H9 (cell line): ENCODE data around the gene PNKD. TPM values are rescaled to one million over a fixed set of nuclear protein-coding genes. Genes with fewer than 3 reads are reported as not detected.

Experiments used
- DNase-seq: peaks from one replicate; pipeline ENCODE4 v3.0.0-alpha.2; 2017
- H2AFZ ChIP-seq: one replicate; pipeline ENCODE4 v1.6.1; 2013; ENCODE audit warnings: mild to moderate bottlenecking, low read length, control low read depth, moderate library complexity
- H2AK5ac ChIP-seq: 2 replicates; pipeline ENCODE4 v1.6.1; 2013; ENCODE audit warnings: low read length, control low read depth, mixed read lengths; ENCODE audit not compliant: insufficient read length
- H2BK120ac ChIP-seq: one replicate; pipeline ENCODE4 v1.6.1; 2013; ENCODE audit warnings: low read depth, mild to moderate bottlenecking, low read length, control low read depth, inconsistent platforms; ENCODE audit not compliant: poor library complexity, severe bottlenecking
- H2BK12ac ChIP-seq: 2 replicates; pipeline ENCODE4 v1.6.1; 2013; ENCODE audit warnings: low read length, control low read depth, mixed read lengths, low read depth; ENCODE audit not compliant: insufficient read length
- H2BK15ac ChIP-seq: 2 replicates; pipeline ENCODE4 v1.6.1; 2013; ENCODE audit warnings: low read depth, low read length, control low read depth
- H2BK20ac ChIP-seq: one replicate; pipeline ENCODE4 v1.6.1; 2013; ENCODE audit warnings: low read depth, mild to moderate bottlenecking, low read length, control low read depth, inconsistent platforms; ENCODE audit not compliant: poor library complexity, severe bottlenecking
- H2BK5ac ChIP-seq: 2 replicates; pipeline ENCODE4 v1.6.1; 2013; ENCODE audit warnings: low read length, control low read depth, mixed read lengths; ENCODE audit not compliant: insufficient read length
- H3K14ac ChIP-seq: 2 replicates; pipeline ENCODE4 v1.6.1; 2013; ENCODE audit warnings: low read length, control low read depth; ENCODE audit not compliant: insufficient read depth
- H3K18ac ChIP-seq: 2 replicates; pipeline ENCODE4 v1.6.1; 2013; ENCODE audit warnings: low read depth, mild to moderate bottlenecking, mixed read lengths, low read length, control low read depth; ENCODE audit not compliant: insufficient read length
- H3K23ac ChIP-seq: 2 replicates; pipeline ENCODE4 v1.6.1; 2013; ENCODE audit warnings: low read length, control low read depth, mixed read lengths, low read depth; ENCODE audit not compliant: insufficient read length
- H3K23me2 ChIP-seq: 2 replicates; pipeline ENCODE4 v1.6.1; 2013; ENCODE audit warnings: low read depth, mild to moderate bottlenecking, mixed read lengths, low read length, control low read depth; ENCODE audit not compliant: insufficient read length, poor library complexity, severe bottlenecking
- H3K27ac ChIP-seq: 2 replicates; pipeline ENCODE4 v1.5.1; 2013; ENCODE audit warnings: low read length, control low read depth, mixed read lengths, low read depth; ENCODE audit not compliant: insufficient read length
- H3K27me3 ChIP-seq: 2 replicates; pipeline ENCODE4 v1.6.1; 2013; ENCODE audit warnings: low read length, control low read depth, inconsistent platforms; ENCODE audit not compliant: insufficient read depth
- H3K4ac ChIP-seq: 2 replicates; pipeline ENCODE4 v1.6.1; 2013; ENCODE audit warnings: low read depth, mild to moderate bottlenecking, control low read depth, inconsistent platforms, low read length, moderate library complexity
- H3K4me1 ChIP-seq: 2 replicates; pipeline ENCODE4 v1.6.1; 2013; ENCODE audit warnings: low read length, control low read depth, inconsistent platforms; ENCODE audit not compliant: insufficient read depth
- H3K4me2 ChIP-seq: 2 replicates; pipeline ENCODE4 v1.6.1; 2013; ENCODE audit warnings: low read length, control low read depth, mixed read lengths; ENCODE audit not compliant: insufficient read length, insufficient read depth
- H3K56ac ChIP-seq: 2 replicates; pipeline ENCODE4 v1.6.1; 2013; ENCODE audit warnings: low read depth, mild to moderate bottlenecking, mixed read lengths, low read length, control low read depth; ENCODE audit not compliant: insufficient read length
- H3K79me1 ChIP-seq: 2 replicates; pipeline ENCODE4 v1.6.1; 2013; ENCODE audit warnings: low read depth, mild to moderate bottlenecking, moderate library complexity, low read length, control low read depth, inconsistent platforms; ENCODE audit not compliant: insufficient read depth, poor library complexity, severe bottlenecking
- H3K79me2 ChIP-seq: 2 replicates; pipeline ENCODE4 v1.6.1; 2013; ENCODE audit warnings: low read length, control low read depth, inconsistent platforms; ENCODE audit not compliant: insufficient read depth
- H3K9ac ChIP-seq: 2 replicates; pipeline ENCODE4 v1.6.1; 2013; ENCODE audit warnings: low read length, control low read depth, mixed read lengths; ENCODE audit not compliant: insufficient read length; ENCODE audit errors: extremely low read depth
- H3K9me3 ChIP-seq: one replicate; pipeline ENCODE4 v1.6.1; 2013; ENCODE audit warnings: low read depth, low read length, inconsistent platforms; ENCODE audit not compliant: control insufficient read depth
- H3T11ph ChIP-seq: one replicate; pipeline ENCODE4 v1.6.1; 2013; ENCODE audit warnings: mild to moderate bottlenecking, low read length, control low read depth, inconsistent platforms
- H4K20me1 ChIP-seq: one replicate; pipeline ENCODE4 v1.6.1; 2013; ENCODE audit not compliant: control insufficient read depth, insufficient read length, insufficient read depth
- H4K5ac ChIP-seq: 2 replicates; pipeline ENCODE4 v1.6.1; 2013; ENCODE audit warnings: low read depth, mild to moderate bottlenecking, mixed read lengths, low read length, control low read depth; ENCODE audit not compliant: insufficient read length
- H4K8ac ChIP-seq: replicated peaks from 2 replicates; pipeline ENCODE4 v1.6.1; 2013; ENCODE audit warnings: low read length, control low read depth, mixed read lengths, low read depth; ENCODE audit not compliant: insufficient read length
- H4K91ac ChIP-seq: 2 replicates; pipeline ENCODE4 v1.6.1; 2013; ENCODE audit warnings: low read depth, mild to moderate bottlenecking, moderate library complexity, mixed read lengths, low read length, control low read depth; ENCODE audit not compliant: insufficient read length
- H3K27ac Mint-ChIP-seq, 3 experiments: 2 replicates in 2 of 3; 3 replicates in 1 of 3; pipeline ENCODE4 v1.8.0; 2020 to 2021; ENCODE audit warnings: mixed read lengths in 3 of 3, mild to moderate bottlenecking in 1 of 3, moderate library complexity in 1 of 3
- H3K27me3 Mint-ChIP-seq: 2 replicates; pipeline ENCODE4 v1.8.0; 2021; ENCODE audit warnings: low read depth, mild to moderate bottlenecking, moderate library complexity, mixed read lengths
- H3K36me3 Mint-ChIP-seq, 3 experiments: 2 replicates in 2 of 3; 3 replicates in 1 of 3; pipeline ENCODE4 v1.8.0; 2020 to 2021; ENCODE audit warnings: low read depth in 3 of 3, mixed read lengths in 3 of 3; ENCODE audit not compliant: insufficient read depth in 1 of 3
- H3K4me1 Mint-ChIP-seq, 2 experiments: 2 replicates each; pipeline ENCODE4 v1.8.0; 2020; ENCODE audit warnings: mixed read lengths in 2 of 2
- H3K4me3 Mint-ChIP-seq, 2 experiments: 2 replicates in 1 of 2; 3 replicates in 1 of 2; pipeline ENCODE4 v1.8.0; 2020 to 2021; ENCODE audit warnings: mild to moderate bottlenecking in 2 of 2, mixed read lengths in 2 of 2, moderate library complexity in 1 of 2
- H3K9me3 Mint-ChIP-seq, 2 experiments: 2 replicates in 1 of 2; 3 replicates in 1 of 2; pipeline ENCODE4 v1.8.0; 2020; ENCODE audit warnings: mild to moderate bottlenecking in 2 of 2, mixed read lengths in 2 of 2, moderate library complexity in 1 of 2
- WGBS: extraction: QIAGEN DNeasy Blood & Tissue Kit; methylation state at CpG from one replicate; pipeline ENCODE4 v1.1.7; 2013; ENCODE audit warnings: missing lambda C conversion rate, low lambda C conversion rate, mixed read lengths; ENCODE audit not compliant: insufficient read length; ENCODE audit errors: extremely low coverage; 5-methylcytosine and 5-hydroxymethylcytosine counted together
- total RNA-seq: library from RNA; stranded (reverse); gene quantifications from 2 replicates; pipeline ENCODE4 v1.2.1, GENCODE V29; 2021
- TF ChIP-seq, protein P1 (sequence below): fragments of 200-600 bp; sonication (generic); conservative IDR thresholded peaks from 3 replicates; pipeline ENCODE4 v1.8.0; 2021; ENCODE audit warnings: antibody characterized with exemption, mild to moderate bottlenecking

PNKD gene
- total RNA-seq, 1 experiment from 2014 or later, result 31.6 TPM

DNA sequence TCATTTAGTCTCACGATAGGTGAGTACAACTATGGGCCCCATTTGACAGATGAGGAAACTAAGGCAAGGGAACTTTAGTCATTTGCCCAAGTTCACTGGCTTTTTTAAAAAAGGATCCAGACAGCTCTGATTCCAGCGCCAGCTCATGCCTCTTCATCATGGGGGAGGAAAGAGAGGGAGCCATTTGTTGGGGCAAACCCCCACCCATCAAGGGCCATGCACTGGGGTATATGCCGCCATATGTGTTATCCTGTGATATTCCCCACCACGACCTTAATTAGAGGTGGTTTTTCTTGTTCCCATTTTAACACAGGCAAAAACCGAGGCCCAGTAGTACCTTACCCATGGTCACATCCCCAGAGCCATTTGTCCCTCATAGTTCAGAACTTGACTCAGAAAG, 10.2 kb upstream of the PNKD start:
- Mint-ChIP-seq H3K27me3 (no peaks in the 10 kb centered on the region), H3K4me1 (peaks cover 23 to 34% of the 10 kb centered on the region in 2 experiments), H3K4me3 (0 out of 5 replicates have a peak overlapping the region, but pooled peaks of 1 of the 2 experiments have one; percentile 17), H3K27ac (peak overlapping the region in 2 of 3 experiments; percentile 55 to 79; a peak in 1 of 7 replicates), H3K36me3 (peaks cover 3 to 25% (median 19%) of the 10 kb centered on the region in 3 experiments), H3K9me3 (no peaks in the 10 kb centered on the region)
- Histone ChIP-seq H2BK20ac (no peak overlapping the region), H4K5ac (no peak overlapping the region), H3K27me3 (no peaks in the 10 kb centered on the region), H3K23ac (no peak overlapping the region), H3K9ac (no peak overlapping the region), H3T11ph (no peak overlapping the region), H2AK5ac (no peak overlapping the region), H4K8ac (no peak overlapping the region), H3K4ac (no peak overlapping the region), H3K4me1 (peaks cover 4% of the 10 kb centered on the region; the same call in 1 of the 2 replicates), H2BK15ac (no peak overlapping the region), H3K14ac (no peak overlapping the region), H3K23me2 (no peaks in the 10 kb centered on the region), H3K79me2 (no peaks in the 10 kb centered on the region), H2AFZ (no peak overlapping the region), H3K56ac (no peak overlapping the region), H3K18ac (no peak overlapping the region), H2BK5ac (no peak overlapping the region), H2BK12ac (no peak overlapping the region), H3K27ac (no peak overlapping the region), H3K79me1 (no peaks in the 10 kb centered on the region), H4K20me1 (no peaks in the 10 kb centered on the region), H2BK120ac (no peak overlapping the region), H3K4me2 (no peak overlapping the region), H4K91ac (no peak overlapping the region), H3K9me3 (no peaks in the 10 kb centered on the region)
- TF ChIP-seq, protein P1, sequence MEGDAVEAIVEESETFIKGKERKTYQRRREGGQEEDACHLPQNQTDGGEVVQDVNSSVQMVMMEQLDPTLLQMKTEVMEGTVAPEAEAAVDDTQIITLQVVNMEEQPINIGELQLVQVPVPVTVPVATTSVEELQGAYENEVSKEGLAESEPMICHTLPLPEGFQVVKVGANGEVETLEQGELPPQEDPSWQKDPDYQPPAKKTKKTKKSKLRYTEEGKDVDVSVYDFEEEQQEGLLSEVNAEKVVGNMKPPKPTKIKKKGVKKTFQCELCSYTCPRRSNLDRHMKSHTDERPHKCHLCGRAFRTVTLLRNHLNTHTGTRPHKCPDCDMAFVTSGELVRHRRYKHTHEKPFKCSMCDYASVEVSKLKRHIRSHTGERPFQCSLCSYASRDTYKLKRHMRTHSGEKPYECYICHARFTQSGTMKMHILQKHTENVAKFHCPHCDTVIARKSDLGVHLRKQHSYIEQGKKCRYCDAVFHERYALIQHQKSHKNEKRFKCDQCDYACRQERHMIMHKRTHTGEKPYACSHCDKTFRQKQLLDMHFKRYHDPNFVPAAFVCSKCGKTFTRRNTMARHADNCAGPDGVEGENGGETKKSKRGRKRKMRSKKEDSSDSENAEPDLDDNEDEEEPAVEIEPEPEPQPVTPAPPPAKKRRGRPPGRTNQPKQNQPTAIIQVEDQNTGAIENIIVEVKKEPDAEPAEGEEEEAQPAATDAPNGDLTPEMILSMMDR, result no peak
- no CpG with 5 or more reads among the region's 5 CpGs for WGBS
- DNase-seq, result no peak
